SK-N-DZ (cell line): Measurements from ENCODE around the gene KIR3DL3. TPM values are rescaled to one million over a fixed set of nuclear protein-coding genes. Genes with fewer than 3 reads are reported as not detected.
"Not testable (repeated sequence)": the region's sequence is repeated elsewhere in the genome, so short reads cannot be mapped to it uniquely, and the experiment has no call there.

Experiments used
- DNase-seq: peaks from one replicate; pipeline ENCODE4 v3.0.0-alpha.2; 2015; ENCODE audit warnings: low spot score
- polyA plus RNA-seq, 2 experiments: library from polyadenylated mRNA; depleted of rRNA; stranded (reverse); fragments of >200 nt; gene quantifications; 2 replicates each; pipeline ENCODE4 v1.2.3, GENCODE V29; 2014

The KIR3DL3 gene
- not detected in 2 replicates for polyA plus RNA-seq (2014; cell fraction: cytosol; rRNA removed)
- polyA plus RNA-seq (2014; cell fraction: nucleus; rRNA removed) = not detected in 2 replicates

GRCh38 chr19:54724142-54724541, at the start of gene KIR3DL3:
KIR3DL3 (plus strand) TSS chr19:54724442; CDS start chr19:54724497, 55 bp downstream.
- DNase-seq = no peak

- DNase-seq = peak; percentile 4
Measured at GRCh38 chr19:54676210-54676834, 47.9 kb upstream of the KIR3DL3 start.

GRCh38 chr19:54677217-54677616, 47.0 kb upstream of the KIR3DL3 start:
- DNase-seq = no peak

GRCh38 chr19:54681596-54681995, 42.6 kb upstream of the KIR3DL3 start:
- not testable (repeated sequence) for DNase-seq

GRCh38 chr19:54682306-54682856, 41.9 kb upstream of the KIR3DL3 start:
- no peak for DNase-seq

- no peak for DNase-seq
Measured at GRCh38 chr19:54684527-54684926, 39.7 kb upstream of the KIR3DL3 start.

GRCh38 chr19:54691582-54692297, 32.5 kb upstream of the KIR3DL3 start:
- DNase-seq = no peak

- no peak for DNase-seq
Measured at GRCh38 chr19:54692298-54692615, 32.0 kb upstream of the KIR3DL3 start.

- no peak for DNase-seq
Measured at GRCh38 chr19:54694648-54695047, 29.6 kb upstream of the KIR3DL3 start.

GRCh38 chr19:54696117-54696548, 28.1 kb upstream of the KIR3DL3 start:
- DNase-seq = no peak

GRCh38 chr19:54696766-54697165, 27.5 kb upstream of the KIR3DL3 start:
- no peak for DNase-seq

- DNase-seq = not testable (repeated sequence)
Measured at GRCh38 chr19:54697716-54698115, 26.5 kb upstream of the KIR3DL3 start.

- no peak for DNase-seq
Measured at GRCh38 chr19:54704928-54705327, 19.3 kb upstream of the KIR3DL3 start.

- DNase-seq = no peak
Measured at GRCh38 chr19:54707962-54708361, 16.3 kb upstream of the KIR3DL3 start.

GRCh38 chr19:54708781-54709180, 15.5 kb upstream of the KIR3DL3 start:
- DNase-seq = no peak

- DNase-seq = no peak
Measured at GRCh38 chr19:54709212-54709948, 14.9 kb upstream of the KIR3DL3 start.

GRCh38 chr19:54709956-54710355, 14.3 kb upstream of the KIR3DL3 start:
- not testable (repeated sequence) for DNase-seq

- DNase-seq = no peak
Measured at GRCh38 chr19:54724644-54725043, 402 bp downstream of the KIR3DL3 start.

- no peak for DNase-seq
Measured at GRCh38 chr19:54725321-54725720, 1.1 kb downstream of the KIR3DL3 start.

- DNase-seq = no peak
Measured at GRCh38 chr19:54727562-54727961, 3.3 kb downstream of the KIR3DL3 start.

GRCh38 chr19:54728167-54728566, 3.9 kb downstream of the KIR3DL3 start:
- DNase-seq = no peak
